ENCODE measurements around the gene ZAR1L. TPM values are rescaled to one million over a fixed set of nuclear protein-coding genes. Genes with fewer than 3 reads are reported as not detected.

ZAR1L gene
- total RNA-seq, 2 experiments from 2014 or later = not detected

- no peak overlapping the region for H3K27ac ChIP-seq (ENCODE audit: low read depth in 1 of 2, low read length in 2 of 2)
- no peaks in the 10 kb centered on the region for H3K9me3 ChIP-seq (ENCODE audit: control insufficient read depth in 1 of 2, insufficient read depth in 1 of 2, low read length in 2 of 2)
- ATAC-seq (ENCODE audit: poor library complexity) (no peak), DNase-seq (no peak)
- H3K9me3 Mint-ChIP-seq = no peaks in the 10 kb centered on the region
- H3K36me3 Mint-ChIP-seq (ENCODE audit: low read depth) = peaks cover 19% of the 10 kb centered on the region
- no peaks in the 10 kb centered on the region for H3K4me1 Mint-ChIP-seq (ENCODE audit: low read depth)
- intact Hi-C loops (cut with DNase I, micrococcal nuclease) = no loop called here
- no peaks in the 10 kb centered on the region for H3K4me1 ChIP-seq (ENCODE audit: insufficient read depth, low read length)
- no peak overlapping the region for H3K27ac Mint-ChIP-seq
- ChIA-PET POLR2A (interaction anchor here (0.8 to 1.5 kb wide), 2 partner anchors 20 to 39 kb away, joined by 3 to 4 read pairs; partner anchors contain the start of genes BRCA2 and ZAR1L), CTCF (no interaction called here)
- no peak overlapping the region for H3K4me3 ChIP-seq (ENCODE audit: low read length)
- H3K4me3 Mint-ChIP-seq = no peak overlapping the region
- H3K36me3 ChIP-seq (ENCODE audit: insufficient read depth, low read length) = no peaks in the 10 kb centered on the region
- no peaks in the 10 kb centered on the region for H3K27me3 Mint-ChIP-seq
- TF ChIP-seq CTCF (IDR thresholded peaks at IDR 0.05) = no peak
- H3K27me3 ChIP-seq (ENCODE audit: control insufficient read depth in 1 of 2, insufficient read depth in 2 of 2, low read length in 2 of 2) = no peaks in the 10 kb centered on the region
These were observed 19.5 kb upstream of the ZAR1L start for GRCh38 chr13:32334671-32335070.

GRCh38 chr13:32330441-32330840, 15.3 kb upstream of the ZAR1L start:
- Histone ChIP-seq H3K36me3 (ENCODE audit: insufficient read depth, low read length) (no peaks in the 10 kb centered on the region), H3K9me3 (ENCODE audit: control insufficient read depth in 1 of 2, insufficient read depth in 1 of 2, low read length in 2 of 2) (no peaks in the 10 kb centered on the region), H3K27me3 (ENCODE audit: control insufficient read depth in 1 of 2, insufficient read depth in 2 of 2, low read length in 2 of 2) (no peaks in the 10 kb centered on the region), H3K27ac (ENCODE audit: low read depth in 1 of 2, low read length in 2 of 2) (no peak overlapping the region), H3K4me3 (ENCODE audit: low read length) (no peak overlapping the region), H3K4me1 (ENCODE audit: insufficient read depth, low read length) (no peaks in the 10 kb centered on the region)
- intact Hi-C loops (cut with DNase I, micrococcal nuclease) = no loop called here
- CTCF ChIA-PET = no interaction called here
- POLR2A ChIA-PET = no interaction called here
- H3K27ac Mint-ChIP-seq = no peak overlapping the region
- no peaks in the 10 kb centered on the region for H3K9me3 Mint-ChIP-seq
- no peaks in the 10 kb centered on the region for H3K27me3 Mint-ChIP-seq
- DNase-seq = no peak
- TF ChIP-seq CTCF (IDR thresholded peaks at IDR 0.05) = no peak
- no peak for ATAC-seq (ENCODE audit: poor library complexity)
- no peaks in the 10 kb centered on the region for H3K4me1 Mint-ChIP-seq (ENCODE audit: low read depth)
- H3K36me3 Mint-ChIP-seq (ENCODE audit: low read depth) = peaks cover 6% of the 10 kb centered on the region
- H3K4me3 Mint-ChIP-seq = no peak overlapping the region

DNA sequence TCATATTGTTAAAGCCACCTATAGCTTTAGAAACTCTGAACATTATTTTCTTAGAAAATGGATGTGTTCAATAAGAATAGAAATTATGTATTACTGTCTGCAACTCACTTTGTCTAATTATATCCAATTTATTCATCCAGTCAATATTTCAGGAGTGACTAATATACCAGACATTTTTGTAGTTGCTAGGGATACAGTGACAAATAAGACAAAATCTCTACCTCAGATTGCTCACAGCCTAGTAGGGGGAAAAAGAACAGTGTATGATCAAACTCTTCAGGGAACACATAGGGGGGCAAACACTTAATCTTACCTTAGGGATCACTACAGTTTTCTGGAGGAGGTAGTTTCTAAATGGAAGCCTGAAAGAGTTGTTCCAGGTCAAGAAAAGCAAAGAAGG, 8.7 kb upstream of the ZAR1L start:
- TF ChIP-seq CTCF (IDR thresholded peaks at IDR 0.05) = no peak
- Histone ChIP-seq H3K4me3 (ENCODE audit: low read length) (no peak overlapping the region), H3K4me1 (ENCODE audit: insufficient read depth, low read length) (no peaks in the 10 kb centered on the region), H3K9me3 (ENCODE audit: control insufficient read depth in 1 of 2, insufficient read depth in 1 of 2, low read length in 2 of 2) (no peaks in the 10 kb centered on the region), H3K27me3 (ENCODE audit: control insufficient read depth in 1 of 2, insufficient read depth in 2 of 2, low read length in 2 of 2) (no peaks in the 10 kb centered on the region), H3K27ac (ENCODE audit: low read depth in 1 of 2, low read length in 2 of 2) (no peak overlapping the region), H3K36me3 (ENCODE audit: insufficient read depth, low read length) (no peaks in the 10 kb centered on the region)
- intact Hi-C loops (cut with DNase I, micrococcal nuclease) = no loop called here
- Mint-ChIP-seq H3K4me1 (ENCODE audit: low read depth) (no peaks in the 10 kb centered on the region), H3K27me3 (no peaks in the 10 kb centered on the region), H3K9me3 (no peaks in the 10 kb centered on the region), H3K36me3 (ENCODE audit: low read depth) (no peaks in the 10 kb centered on the region), H3K4me3 (no peak overlapping the region), H3K27ac (no peak overlapping the region)
- no peak for DNase-seq
- CTCF ChIA-PET = no interaction called here
- ATAC-seq (ENCODE audit: poor library complexity) = no peak
- POLR2A ChIA-PET = interaction anchor here (3.0 kb wide), 1 partner anchor 9 kb away, joined by 9 read pairs; the partner anchor contains the start of genes BRCA2 and ZAR1L
